Heart left ventricle (tissue), 13 donors: ENCODE measurements around the gene MYO5A.
"Not testable (repeated sequence)": the region's sequence is repeated elsewhere in the genome, so short reads cannot be mapped to it uniquely, and the experiment has no call there.

ENCODE experiments used
- CTCF ChIP-seq, 12 donors: fragments of 200-600 bp; sonication (generic) in 4 of 12; IDR thresholded peaks; one replicate each; pipeline versions ENCODE4 v1.5.0 to v1.8.0; 2018 to 2022; ENCODE audit warnings: antibody characterized with exemption in 12 of 12, mild to moderate bottlenecking in 5 of 12
- POLR2A ChIP-seq, 2 donors: fragments of 450-650 bp; IDR thresholded peaks; one replicate each; pipeline ENCODE4 v1.6.1; 2017; ENCODE audit warnings: antibody characterized with exemption in 2 of 2, mild to moderate bottlenecking in 2 of 2, moderate library complexity in 2 of 2
- donor health status: ischemic (EF 13 %, LVEDD 7.1; RV severe dilation, severe dysfunction).
- donor health status: DM: no; HTN: yes; CAD: no.
- donor health status: DM: no; HTN: no; CAD: no.
- donor health status: ischemic (EF 25% LVEDD 6.9; RV normal size, moderate dysfunction).
- donor health status: ischemic (EF 25% LVEDD 5.7; RV mildly dilated, moderate dysfunction).
- donor health status: ischemic (EF 35%, LVEDD 5.7; RV mildly dilated, moderate dysfunction).
- donor health status: nonischemic (EF 11% LVEDD 7.7; RV severe dilation, severe dysfunction).
- donor health status: DM: yes; HTN: yes; CAD: no.
- donor health status: PGD.
- donor health status: ischemic (EF 29% LVEDD 5.4; RV normal size, mild dysfunction).
- donor health status: nonischemic (EF 23%, LVEDD 6.1; RV moderate dilation, normal function).

GRCh38 chr15:52285941-52286340 is 242.7 kb downstream of the MYO5A start:
- not testable (repeated sequence) for TF ChIP-seq POLR2A, CTCF (IDR thresholded peaks at IDR 0.05)
